NB4 (cell line): Measurements from ENCODE around the gene SPACA5.

Experiments
- DNase-seq: peaks from one replicate; pipeline ENCODE4 v3.0.0; 2010; ENCODE audit warnings: low read depth
- H3K4me3 ChIP-seq: one replicate; pipeline ENCODE4 v1.5.1; 2011; ENCODE audit warnings: mild to moderate bottlenecking, low read depth, low read length, moderate library complexity
- CTCF ChIP-seq: IDR thresholded peaks from one replicate; pipeline ENCODE4 v1.5.1; 2012; ENCODE audit warnings: low read depth, low read length
- MAX ChIP-seq: IDR thresholded peaks from 2 replicates; pipeline ENCODE4 v1.6.1; 2011; ENCODE audit warnings: low read depth, low read length
- MYC ChIP-seq: IDR thresholded peaks from 2 replicates; pipeline ENCODE4 v1.6.1; 2011; ENCODE audit warnings: low read depth, low read length
- POLR2A ChIP-seq: IDR thresholded peaks from 2 replicates; pipeline ENCODE4 v1.6.1; 2011; ENCODE audit warnings: mild to moderate bottlenecking; ENCODE audit not compliant: insufficient read length; ENCODE audit errors: extremely low read depth

SPACA5 gene

GRCh38 chrX:48045410-48046311 lies 38.9 kb downstream of the SPACA5 start:
- TF ChIP-seq CTCF (no peak), POLR2A (no peak), MAX (no peak), MYC (no peak)
- H3K4me3 ChIP-seq = no peak overlapping the region
- DNase-seq = no peak

DNA sequence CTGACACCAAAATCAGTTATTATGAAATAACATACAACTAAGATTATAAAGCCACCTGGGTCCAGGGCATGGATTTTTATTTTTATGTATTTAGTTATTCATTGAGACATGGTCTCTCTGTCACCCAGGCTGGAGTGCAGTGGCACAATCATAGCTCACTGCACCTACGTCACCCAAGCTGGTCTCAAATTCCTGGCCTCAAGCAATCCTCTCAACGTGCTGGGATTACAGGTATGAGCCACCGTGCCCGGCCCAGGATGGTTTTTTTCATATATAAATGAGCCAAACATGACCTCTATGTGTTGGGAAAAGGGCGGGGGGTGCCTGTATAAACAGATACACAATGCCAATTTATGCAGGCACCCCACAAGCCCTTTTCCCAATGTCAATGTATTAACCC lies 40.1 kb downstream of the SPACA5 start:
- TF ChIP-seq POLR2A = no peak
- no peak for TF ChIP-seq MAX
- no peak for TF ChIP-seq MYC
- no peak for TF ChIP-seq CTCF
- DNase-seq = no peak

DNA sequence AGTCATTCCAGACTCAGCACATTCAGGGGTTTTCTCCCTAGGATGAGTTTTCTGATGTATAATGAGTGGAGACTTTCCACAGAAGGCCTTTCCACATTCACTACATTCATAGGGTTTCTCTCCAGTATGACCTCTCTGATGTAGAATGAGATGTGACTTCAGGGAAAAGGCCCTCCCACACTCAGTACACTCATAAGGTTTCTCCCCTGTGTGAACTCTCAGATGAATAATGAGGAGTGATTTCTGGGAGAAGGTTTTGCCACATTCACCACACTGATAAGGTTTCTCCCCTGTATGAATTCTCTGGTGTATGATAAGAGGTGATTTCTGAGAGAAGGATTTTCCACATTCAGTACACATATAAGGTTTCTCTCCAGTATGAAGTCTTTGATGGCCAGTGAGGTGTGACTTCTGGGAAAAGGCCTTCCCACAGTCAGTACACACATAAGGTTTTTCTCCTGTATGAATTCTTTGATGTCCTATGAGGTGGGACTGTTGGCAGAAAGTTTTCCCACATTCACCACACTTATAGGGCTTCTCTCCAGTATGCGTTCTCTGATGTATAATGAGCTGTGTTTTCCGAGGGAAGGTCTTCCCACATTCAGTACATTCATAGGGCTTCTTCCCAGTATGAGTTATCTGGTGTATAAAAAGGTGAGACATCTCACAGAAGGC lies 52.0 kb downstream of the SPACA5 start:
- no peak for DNase-seq
- no peak overlapping the region for H3K4me3 ChIP-seq
- TF ChIP-seq CTCF = no peak
- no peak for TF ChIP-seq POLR2A
- no peak for TF ChIP-seq MYC
- TF ChIP-seq MAX = no peak

More for the DNA sequence above, 40.1 kb downstream of the SPACA5 start:
- H3K4me3 ChIP-seq = no peak overlapping the region

DNA sequence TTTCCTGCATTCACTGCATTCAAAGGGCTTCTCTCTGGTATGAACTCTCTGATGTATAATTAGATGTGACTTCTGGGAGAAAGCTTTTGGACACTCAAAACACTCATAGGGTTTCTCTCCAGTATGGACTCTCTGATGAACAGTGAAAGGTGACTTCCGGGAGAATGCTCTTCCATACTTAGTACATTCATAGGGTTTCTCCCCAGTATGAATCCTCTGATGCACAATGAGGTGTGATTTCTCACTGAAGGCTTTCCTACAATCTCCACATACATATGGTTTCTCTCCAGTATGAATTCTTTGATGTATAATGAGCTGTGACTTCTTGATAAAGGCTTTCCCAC lies 52.5 kb downstream of the SPACA5 start:
- no peak for DNase-seq
- no peak for TF ChIP-seq POLR2A
- TF ChIP-seq CTCF = no peak
- TF ChIP-seq MYC = no peak
- no peak for TF ChIP-seq MAX
- H3K4me3 ChIP-seq = no peak overlapping the region
